Measurements from ENCODE around the gene TMEM267.
A peak's percentile ranks its signal among the peaks of the same experiment; 100 is the strongest.
"Not testable (repeated sequence)": the region's sequence is repeated elsewhere in the genome, so short reads cannot be mapped to it uniquely, and the experiment has no call there.

Gene TMEM267

DNA sequence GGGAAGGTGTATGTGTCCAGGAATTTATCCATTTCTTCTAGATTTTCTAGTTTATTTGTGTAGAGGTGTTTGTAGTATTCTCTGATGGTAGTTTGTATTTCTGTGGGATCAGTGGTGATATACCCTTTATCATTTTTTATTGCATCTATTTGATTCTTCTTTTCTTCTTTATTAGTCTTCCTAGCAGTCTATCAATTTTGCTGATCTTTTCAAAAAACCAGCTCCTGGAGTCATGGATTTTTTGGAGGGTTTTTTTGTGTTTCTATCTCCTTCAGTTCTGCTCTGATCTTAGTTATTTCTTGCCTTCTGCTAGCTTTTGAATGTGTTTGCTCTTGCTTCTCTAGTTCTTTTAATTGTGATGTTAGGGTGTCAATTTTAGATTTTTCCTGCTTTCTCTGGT, 42.1 kb downstream of the TMEM267 start:
- not testable (repeated sequence) for DNase-seq

DNA sequence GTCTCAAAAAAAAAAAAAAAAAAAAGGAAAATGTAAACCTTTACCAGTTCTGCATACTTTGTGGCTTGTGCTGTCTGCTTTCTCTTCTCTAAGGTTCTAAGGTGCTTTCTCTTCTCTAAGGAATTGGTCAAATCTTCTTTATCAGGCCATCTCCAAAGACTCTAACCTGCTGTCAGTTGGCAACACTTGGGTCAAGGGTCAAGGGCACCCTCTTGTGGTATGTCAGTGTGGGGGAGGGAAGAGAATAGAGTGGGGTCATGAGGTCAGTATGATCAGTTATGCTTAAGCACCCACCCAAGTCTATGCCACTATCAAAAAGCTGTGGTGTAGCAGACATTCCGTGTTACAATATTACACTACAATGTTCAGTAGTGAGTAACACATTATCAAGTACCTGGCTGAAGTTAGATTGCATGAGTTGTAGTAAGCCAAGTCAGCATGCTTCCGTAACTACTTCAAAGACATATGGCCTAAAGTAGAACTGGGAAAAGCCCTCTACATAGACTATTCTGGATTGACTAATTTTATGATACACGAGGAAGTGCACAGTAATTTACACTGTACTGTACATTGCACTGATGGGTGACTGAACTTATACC, 46.5 kb downstream of the TMEM267 start:
- DNase-seq: no peak

DNA sequence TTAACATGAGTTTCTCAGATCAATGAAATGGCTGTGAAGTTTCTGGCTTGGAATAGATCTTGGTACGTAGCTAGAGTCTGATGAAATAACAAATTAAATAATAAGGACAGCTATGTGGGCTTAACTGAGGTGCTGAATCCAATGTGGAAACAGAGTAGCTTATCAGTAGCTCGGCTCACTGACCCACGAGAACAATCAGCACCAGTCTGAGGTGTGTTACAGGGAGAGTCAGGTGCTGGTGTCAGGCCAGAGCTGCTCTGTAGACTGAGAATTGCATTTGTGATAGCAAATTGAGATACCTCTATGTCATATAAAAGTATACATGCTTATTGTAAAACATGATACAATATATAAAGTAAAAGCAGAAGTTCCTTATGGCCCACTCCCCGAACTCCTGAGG, 50.3 kb downstream of the TMEM267 start:
- DNase-seq: no peak

DNA sequence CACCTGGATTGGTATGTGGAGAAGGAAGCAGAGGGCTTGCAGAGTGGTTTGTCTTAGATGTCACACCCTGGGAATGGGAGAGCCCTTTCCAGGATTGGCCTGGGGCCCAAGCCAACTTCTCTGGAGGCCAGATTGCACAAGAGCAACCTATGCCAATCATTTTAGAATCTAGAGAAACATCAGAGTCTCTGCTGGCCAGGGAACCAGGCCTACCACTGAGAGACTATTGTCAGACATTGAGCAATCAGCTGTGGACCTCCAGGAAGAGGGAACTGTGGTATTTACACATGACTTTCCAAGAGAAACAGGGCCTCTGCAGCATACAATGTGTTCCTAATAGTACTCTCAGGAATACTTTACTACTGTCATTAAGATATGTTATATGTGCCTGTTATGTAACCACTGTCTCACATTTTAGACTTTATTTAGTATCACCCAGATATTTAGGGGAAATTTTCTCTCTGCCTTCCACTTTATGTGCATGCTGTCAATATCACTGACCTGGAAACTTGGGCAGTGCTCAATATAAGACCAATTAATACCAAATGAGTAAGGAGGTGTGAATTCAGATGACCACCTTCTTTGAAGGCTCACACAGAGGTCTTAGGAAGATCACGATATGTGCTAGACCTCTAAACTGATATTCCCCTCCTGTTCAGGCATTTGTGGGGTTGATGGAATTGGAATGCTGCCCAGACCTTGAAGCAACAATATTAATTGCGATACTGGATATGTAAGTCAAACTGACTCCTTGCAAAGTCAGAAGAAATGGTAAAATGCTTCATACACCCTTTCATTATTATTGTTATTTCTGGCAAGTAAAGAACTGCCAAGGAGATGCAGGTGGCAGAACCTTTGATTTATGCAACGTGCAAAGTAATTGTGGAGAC, 50.9 kb downstream of the TMEM267 start:
- peak; percentile 11 for DNase-seq

DNA sequence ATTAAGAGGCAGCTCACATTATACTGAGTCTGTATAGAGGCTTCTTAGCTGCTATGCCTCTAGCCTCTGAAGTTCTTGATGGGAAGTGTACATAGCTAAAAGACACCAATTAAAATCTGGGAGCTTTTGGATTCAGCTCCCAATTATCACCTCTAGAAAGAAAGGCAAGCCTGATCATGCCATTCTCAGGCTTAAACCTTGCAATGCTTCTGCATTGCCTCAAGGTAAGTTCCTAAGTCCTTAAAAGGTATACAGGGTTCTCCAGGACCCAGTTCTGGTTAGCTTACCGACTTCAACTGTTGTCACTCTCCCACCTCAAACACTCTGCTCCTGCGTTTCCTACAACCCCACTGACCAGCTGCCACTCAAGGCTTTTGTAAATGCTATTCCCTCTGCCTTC, 54.0 kb downstream of the TMEM267 start:
- DNase-seq: no peak

DNA sequence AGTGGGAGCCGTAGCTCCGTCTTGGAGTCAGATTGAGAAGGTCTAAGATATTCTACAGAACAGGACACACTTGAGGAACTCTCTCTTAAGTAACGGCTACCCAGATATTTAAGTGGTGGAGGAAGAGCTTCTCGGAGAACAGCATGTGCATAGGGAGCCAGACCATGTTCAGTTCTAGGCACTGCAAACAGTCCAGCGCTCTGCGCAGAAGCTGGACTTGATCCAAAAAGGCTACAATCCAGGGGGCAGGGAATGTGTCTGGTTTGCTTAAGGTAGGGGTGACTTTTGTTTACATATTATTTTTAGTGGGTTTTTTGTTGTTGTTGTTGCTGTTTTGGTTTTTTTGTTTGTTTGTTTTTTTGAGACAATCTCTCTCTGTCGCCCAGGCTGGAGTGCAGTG, 54.6 kb downstream of the TMEM267 start:
- DNase-seq: no peak

DNA sequence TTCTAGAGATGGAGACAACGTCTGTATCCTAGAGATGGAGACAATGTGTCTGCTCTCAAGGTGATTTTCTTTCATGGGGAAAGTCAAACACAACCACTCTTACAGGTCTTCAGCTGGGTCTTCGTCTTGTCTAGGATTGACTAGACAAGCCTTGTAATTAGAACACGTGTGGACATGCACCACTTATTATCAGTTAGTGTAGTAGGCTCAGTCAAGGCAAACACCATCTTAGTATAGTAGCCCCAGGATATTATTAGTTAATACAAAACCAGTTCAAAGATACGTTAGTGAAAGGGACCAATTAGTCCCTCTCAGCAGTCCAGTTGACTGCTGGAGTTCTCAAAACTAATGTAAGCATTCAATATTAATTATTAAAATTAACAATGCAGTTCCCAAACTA, 56.4 kb downstream of the TMEM267 start:
- DNase-seq: no peak

DNA sequence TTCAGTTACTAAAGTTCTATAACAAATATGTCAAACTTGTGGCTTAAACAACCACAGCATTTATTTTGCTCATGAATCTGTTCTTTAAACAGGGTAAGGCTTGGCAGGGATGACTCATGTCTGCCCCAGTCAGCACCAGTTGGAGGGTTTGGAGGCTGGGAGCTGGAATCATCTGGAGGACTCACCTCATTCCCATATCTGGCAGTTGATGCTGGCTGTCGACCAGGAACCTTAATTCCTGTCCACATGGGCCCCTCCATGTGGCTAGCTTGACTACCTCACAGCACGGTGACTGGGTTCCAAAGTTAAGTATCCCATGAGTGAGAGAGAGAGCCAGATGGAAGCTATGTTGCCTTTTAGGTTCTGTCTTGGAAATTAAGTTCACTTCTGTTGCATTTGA, 57.7 kb downstream of the TMEM267 start:
- DNase-seq: no peak

DNA sequence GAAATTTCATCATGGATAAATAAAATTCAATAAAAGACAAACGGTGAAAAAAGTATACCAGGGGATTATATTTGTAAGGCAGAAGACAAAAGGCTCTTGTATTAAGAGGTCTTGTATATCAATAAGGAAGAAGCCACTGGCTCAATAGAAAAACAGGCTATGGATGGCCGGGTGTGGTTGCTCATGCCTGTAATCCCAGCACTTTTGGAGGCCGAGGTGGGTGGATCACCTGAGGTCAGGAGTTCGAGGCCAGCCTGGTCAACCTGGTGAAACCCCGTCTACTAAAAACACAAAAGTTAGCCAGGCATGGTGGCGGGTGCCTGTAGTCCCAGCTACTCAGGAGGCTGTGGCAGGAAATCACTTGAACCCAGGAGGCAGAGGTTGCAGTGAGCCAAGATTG, 60.6 kb downstream of the TMEM267 start:
- not testable (repeated sequence) for DNase-seq

DNA sequence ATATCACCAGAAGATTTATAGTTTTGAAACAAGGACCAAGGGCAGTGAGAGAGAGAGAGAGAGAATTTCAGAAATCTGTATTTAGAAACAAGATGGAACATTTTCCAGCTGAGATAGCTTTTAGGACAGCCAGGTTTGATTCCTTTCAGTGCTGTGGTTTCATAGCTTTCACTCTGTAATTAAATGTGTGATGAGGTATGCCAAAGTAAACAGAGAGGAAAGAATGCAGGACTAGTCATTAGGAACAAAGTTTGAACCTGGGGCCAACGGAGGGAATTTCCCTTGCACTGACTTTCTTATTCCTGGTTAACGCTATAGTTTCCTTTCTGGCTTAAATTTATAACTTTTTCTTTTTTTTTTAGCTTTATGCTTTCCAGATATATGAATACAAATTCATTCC, 61.5 kb downstream of the TMEM267 start:
- no peak for DNase-seq

DNA sequence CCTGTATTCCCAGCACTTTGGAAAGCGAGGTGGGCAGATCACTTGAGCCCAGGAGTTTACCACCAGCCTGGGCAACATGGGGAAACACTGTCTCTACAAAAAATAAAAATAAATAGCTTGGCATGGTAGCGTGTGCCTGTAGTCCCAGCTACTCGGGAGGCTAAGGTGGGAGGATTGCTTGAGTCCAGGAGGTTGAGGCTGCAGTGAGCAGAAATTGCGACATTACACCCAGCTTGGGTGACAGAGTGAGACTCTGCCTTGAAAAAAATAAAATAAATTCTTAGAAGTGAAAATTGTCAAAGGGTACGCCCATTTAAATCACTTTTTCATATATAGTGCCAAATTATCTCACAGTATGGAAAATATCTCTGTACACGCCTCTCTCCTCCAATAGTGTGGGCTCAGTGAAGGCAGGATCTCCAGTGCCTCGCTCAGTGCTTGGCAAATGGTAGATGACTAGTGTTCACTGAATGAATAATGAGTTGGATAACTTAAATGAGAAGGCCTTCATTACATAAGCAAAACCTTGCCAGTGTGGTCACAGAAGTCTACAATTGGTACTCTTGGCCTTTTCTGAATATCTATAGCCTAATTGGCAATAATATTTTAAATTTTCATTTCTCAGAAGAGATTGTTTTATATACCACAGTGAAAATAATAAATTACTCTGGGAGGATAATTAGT, 62.1 kb downstream of the TMEM267 start:
- DNase-seq: no peak

DNA sequence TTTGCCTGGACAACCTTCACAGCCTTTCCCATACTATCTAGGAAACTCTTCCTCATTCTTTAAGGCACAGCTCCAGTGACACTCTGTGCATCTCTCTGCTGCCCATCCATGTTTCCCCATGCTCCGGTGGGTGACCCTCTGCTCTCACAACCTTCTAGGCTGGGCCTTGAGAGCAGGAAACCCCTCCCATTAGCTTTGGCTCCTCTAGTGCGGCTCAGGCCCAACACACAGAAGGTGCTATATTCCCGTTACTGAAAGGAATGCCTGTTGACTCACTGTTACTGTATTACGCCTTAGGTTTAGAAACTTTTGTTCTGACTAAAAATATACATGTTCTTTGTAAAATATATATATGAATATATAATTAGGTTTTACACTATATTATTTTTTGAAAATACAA, 63.4 kb downstream of the TMEM267 start:
- DNase-seq: no peak

DNA sequence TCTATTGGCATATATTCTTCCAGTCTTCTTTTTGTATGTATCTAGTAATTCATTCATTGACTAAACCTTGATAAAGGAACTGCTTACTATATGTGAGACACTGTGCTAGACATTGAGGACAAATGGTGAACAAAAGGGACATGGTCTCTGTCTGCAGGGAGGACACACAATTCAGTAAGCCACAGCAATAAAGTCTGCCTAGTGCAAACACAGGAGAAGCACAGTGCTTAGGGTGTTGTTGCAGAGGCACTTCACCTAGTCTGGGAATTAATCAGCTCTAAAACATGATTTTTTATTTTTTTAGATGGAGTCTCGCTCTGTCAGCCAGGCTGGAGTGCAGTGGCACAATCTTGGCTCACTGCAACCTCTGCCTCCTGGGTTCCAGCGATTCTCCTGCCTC, 65.1 kb downstream of the TMEM267 start:
- no peak for DNase-seq

DNA sequence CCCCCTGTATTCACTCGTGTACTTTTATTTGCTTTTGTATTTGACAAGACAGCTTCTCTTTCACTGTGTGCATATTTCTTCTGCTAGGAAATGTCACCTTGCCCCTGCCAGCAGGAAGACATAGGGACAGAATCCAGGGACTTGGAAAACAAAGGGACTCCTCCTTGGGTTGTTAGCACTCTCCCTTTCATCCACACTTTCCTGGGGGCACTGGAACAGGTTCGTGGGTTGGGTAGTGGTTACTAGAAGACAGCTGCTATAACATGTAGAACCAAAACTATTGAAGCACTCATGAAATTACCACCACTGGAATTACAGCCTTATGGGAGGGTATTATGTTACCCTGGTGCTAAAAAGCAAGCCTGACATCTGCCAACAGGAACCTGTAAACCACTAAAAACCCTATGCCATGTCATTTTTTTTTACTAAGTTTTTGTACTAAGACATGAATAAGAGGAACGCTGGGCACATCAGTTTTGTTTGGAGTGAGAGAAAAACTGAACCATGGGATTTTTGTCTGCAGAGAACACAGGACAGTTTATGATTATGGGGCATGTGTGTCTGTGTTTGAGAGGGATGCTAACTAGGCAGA, 66.8 kb downstream of the TMEM267 start:
- DNase-seq: no peak

DNA sequence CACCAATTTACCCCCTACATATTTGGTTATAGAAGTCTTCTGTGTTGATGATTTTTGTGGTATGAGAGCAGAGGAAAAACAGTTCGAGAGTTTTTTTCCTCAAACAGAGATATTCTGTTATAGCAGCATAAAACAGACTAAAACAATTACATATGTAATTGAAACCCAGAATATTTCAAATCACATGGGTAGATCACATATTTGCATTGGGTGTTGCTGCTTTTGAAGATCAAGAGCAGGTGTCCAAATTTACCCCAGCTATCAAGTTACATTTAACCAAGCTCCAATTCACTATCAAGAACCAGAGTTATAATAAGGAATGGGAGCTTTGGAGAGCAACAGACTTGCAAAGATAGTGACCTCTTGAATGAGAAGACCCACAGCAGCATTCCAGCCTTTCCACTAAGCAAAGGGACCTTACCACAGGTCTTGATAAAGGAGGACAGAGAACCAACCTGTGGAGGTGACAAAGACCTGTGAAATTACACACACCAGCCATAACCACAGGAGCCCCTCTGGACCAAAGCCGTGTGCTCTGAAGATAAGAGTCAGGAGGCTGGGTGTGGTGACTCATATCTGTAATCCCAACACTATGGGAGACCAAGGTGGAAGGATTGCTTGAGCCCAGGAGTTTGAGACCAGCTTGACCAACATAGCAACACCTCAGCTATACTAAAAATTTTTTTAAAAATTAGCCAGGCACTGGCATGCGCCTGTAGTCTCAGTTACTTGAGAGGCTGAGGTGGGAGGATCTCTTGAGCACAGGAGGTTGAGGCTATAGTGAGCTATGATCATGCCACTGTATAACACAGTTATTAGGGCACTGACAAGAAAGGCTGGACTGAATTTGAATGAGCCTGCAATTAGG, 67.5 kb downstream of the TMEM267 start:
- DNase-seq: no peak

DNA sequence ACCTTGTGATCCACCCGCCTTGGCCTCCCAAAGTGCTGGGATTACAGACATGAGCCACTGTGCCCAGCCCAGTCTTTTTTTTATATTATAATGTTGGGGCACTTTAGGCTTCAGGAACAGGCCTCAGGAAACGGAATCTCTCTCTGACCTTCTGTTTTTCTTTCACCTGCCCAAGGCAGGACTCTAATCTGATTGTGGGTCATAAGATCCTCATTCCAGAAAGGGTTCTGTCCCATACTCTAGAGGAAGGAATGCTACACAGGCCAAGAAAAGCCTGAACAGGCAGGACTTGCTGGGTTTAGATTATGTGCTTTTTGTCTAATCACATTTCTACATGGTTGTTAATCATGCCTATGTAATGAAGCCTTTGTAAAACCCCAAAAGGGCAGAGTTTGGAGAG, 69.7 kb downstream of the TMEM267 start:
- no peak for DNase-seq

DNA sequence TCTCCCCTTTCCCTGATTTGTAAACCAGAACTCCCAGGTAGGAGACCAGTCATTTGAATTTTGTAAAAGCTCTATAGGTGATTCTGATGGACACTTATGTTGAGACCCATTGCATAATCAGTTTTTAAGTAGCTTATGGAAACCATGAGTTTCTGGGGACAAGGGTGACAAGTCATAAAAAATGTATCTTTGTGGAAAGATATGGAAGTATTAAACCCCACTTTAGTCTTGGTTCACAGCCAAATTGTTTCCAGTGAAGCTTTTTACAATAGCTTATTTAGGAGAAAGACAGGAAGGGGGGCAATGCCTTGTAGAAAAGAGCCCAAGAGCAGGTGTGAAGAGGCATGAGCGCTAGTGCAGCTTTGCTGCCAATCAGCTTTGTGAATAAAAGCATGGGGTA, 71.0 kb downstream of the TMEM267 start:
- DNase-seq: no peak

DNA sequence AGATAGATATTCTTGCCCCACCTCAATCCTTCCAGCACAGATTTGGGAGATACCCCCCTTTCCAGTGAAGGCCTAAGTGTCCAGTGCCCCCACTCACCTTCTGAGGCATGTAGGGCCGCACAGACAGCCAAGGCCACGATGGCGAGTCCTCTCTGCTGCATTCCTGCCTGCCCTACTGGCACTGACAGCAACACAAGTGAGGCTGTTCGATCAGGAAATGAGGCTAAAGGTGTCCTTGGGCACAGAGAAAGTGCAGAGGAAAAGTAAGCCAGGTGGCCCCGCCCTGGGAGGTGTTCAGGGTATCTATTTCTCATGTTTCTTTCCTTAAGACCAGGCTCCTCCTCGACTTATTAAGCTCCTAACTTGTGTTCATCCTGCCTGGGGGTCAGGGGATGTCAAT, 71.5 kb downstream of the TMEM267 start, which contains the start of gene CCL28:
Gene CCL28, minus strand, starts transcription at position 236 of the 400 bp plus-strand sequence. Its CDS starts 75 bp downstream, at position 161.
- DNase-seq: no peak

DNA sequence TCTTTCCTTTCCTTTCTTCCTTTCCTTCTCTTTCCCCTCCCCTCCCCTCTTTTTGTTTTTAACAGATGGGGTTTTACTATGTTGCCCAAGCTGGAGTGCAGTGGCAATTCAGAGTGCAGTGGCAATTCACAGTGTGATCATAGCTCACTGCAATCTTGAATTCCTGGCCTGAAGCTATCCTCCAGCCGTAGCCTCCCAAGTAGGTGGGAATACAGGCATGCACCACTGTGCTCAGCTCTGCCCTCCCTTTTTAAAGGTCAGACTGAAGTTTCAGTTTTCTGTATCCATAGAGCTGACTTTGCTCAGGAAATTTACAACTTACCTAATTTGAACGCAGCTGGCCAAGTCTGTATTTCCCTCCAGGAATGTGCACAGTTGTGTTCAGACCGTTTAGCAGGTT, 72.2 kb downstream of the TMEM267 start:
- no peak for DNase-seq

DNA sequence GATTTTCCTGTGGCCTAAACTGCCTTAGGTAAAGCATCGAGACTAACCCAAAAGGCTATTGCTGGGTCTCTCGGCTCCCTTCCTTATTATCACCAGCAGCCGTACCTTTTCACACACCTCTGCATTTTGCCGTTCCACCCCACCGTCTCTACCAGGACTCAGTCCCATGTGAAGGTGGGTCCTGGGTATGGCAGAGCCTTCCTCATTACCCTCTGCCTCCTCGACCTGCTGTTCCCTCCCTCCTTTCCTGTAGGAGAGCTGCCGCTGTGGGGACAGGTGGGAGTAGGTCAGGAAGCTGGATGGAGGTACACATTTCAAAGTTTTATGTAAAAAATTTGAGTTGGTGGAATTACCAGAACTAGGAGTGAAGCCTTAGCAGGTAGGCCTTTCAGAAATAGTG, 73.3 kb downstream of the TMEM267 start:
- DNase-seq: no peak

DNA sequence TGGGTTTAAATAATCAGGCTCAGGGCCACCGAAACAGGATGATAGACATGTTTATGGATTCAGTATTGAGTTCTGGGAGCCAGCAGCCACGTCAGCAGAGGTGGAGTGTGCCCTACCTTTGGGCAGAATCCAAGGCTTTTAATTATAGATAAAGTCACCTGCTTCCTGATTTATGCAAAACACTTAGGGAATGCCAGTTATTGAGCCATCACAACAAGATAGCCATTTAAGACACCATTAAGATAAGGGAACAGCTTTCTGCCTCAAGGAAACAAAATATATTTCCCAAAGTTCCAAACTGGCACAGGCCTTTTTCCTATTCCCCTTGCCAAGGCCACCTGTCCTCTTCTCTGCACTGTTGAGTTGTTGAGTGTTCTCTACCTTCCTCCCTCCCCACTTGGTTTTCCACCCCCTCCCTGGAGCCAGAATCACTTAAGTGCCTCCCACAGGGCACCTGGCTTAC, 73.8 kb downstream of the TMEM267 start:
- DNase-seq: no peak

DNA sequence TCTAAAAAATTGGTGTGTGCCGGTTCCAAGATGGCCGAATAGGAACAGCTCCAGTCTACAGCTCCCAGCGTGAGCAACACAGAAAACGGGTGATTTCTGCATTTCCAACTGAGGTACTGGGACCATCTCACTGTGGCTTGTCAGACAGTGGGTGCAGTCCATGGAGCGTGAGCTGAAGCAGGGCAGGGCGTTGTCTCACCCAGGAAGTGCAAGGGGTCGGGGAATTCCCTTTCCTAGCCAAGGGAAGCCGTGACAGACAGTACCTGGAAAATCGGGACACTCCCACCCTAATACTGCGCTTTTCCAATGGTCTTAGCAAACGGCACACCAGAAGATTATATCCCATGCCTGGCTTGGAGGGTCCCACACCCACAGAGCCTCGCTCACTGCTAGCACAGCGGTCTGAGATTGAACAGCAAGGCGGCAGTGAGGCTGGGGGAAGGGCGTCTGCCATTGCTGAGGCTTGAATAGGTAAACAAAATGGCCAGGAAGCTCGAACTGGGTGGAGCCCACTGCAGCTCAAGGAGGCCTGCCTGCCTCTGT, 81.1 kb downstream of the TMEM267 start:
- not testable (repeated sequence) for DNase-seq
